ENCODE results near the gene CCL26. TPM values are rescaled to one million over a fixed set of nuclear protein-coding genes. Genes with fewer than 3 reads are reported as not detected.

CCL26 gene
- total and polyA plus RNA-seq, 10 of the 15 experiments (the other 5 are each of a cell fraction or from before 2014, with no cell fraction given): not detected

DNA sequence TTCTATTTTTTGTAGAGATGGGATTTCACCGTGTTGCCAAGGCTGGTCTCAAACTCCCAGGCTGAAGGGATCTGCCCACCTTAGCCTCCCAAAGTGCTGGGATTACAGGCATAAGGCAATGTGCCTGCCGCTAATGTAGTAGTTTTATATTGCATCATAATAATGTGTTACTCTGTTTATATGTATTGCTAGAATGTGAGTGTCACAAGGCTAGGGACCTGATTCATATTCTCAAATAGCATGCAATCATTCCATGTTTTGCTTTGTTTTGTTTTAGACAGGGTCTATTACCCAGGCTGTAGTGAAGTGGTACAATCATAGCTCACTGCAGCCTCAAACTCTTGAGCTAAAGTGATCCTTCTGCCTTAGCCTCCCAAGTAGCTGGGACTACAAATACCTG, 13.5 kb downstream of the CCL26 start:
- POLR2A ChIA-PET: no interaction called here
- DNase-seq (ENCODE audit: low read depth, low spot score) (no peak), FAIRE-seq (no peak), ATAC-seq (no peak)
- H3K4me1 ChIP-seq (ENCODE audit: control insufficient read depth, insufficient read depth, low read length): no peaks in the 10 kb centered on the region
- intact Hi-C loops (cut with micrococcal nuclease; ENCODE audit: unreplicated experiment): loop anchor here (10.0 kb wide), 1 partner anchor 684 kb away; the partner anchor contains the start of gene RCC1L
- H3K36me3 ChIP-seq (ENCODE audit: control insufficient read depth in 2 of 2, insufficient read depth in 2 of 2, low read length in 1 of 2): no peaks in the 10 kb centered on the region
- no peaks in the 10 kb centered on the region; the same call in 2 of the 3 replicates for H3K9me3 ChIP-seq (replicated peaks; ENCODE audit: control insufficient read depth, insufficient read depth, low read length)
- H3K4me2 ChIP-seq (ENCODE audit: control insufficient read depth, insufficient read depth): no peak overlapping the region
- no peaks in the 10 kb centered on the region for H4K20me1 ChIP-seq (ENCODE audit: control insufficient read depth, insufficient read depth)
- BruUV-seq (replicated peaks): no TSS peak
- WGBS (ENCODE audit: insufficient coverage, insufficient replicate concordance, low lambda C conversion rate, missing lambda C conversion rate): 78% methylated on average over 2 of the region's 2 CpGs
- in situ Hi-C loops (cut with MboI): loop anchor here (25.0 kb wide), 1 partner anchor 696 kb away; the partner anchor contains the start of gene RCC1L
- no peak overlapping the region for H3K4me3 ChIP-seq
- RAD21 ChIA-PET (ENCODE audit: unreplicated experiment): no interaction called here
- no peak overlapping the region for H3K27ac ChIP-seq (ENCODE audit: control insufficient read depth, insufficient read depth)
- CTCF ChIA-PET: interaction anchor here (0.5 to 1.4 kb wide), 3 partner anchors 9 to 306 kb away, joined by 3 to 4 read pairs (median 4); no protein-coding TSS in a partner anchor
- H3K27me3 ChIP-seq (replicated peaks in 1 of 2; ENCODE audit: control insufficient read depth in 2 of 2, insufficient read depth in 2 of 2, low read length in 1 of 2): no peaks in the 10 kb centered on the region
- no peaks in the 10 kb centered on the region for H3K79me2 ChIP-seq (ENCODE audit: control insufficient read depth, insufficient read depth, low read length)
- SMC1A ChIA-PET (ENCODE audit: uncharacterized antibody, unreplicated experiment): interaction anchor here (0.6 kb wide), 1 partner anchor 137 kb away, joined by 3 read pairs; no protein-coding TSS in a partner anchor
- H2AFZ ChIP-seq (ENCODE audit: control insufficient read depth, low read depth, low read length): no peak overlapping the region
- H3K9ac ChIP-seq (ENCODE audit: control insufficient read depth, insufficient read depth, low read length): no peak overlapping the region
- TF ChIP-seq MAX (IDR thresholded peaks at IDR 0.05; ENCODE audit: low read depth, low read length) (no peak), SIN3A (IDR thresholded peaks at IDR 0.05; ENCODE audit: low read depth, low read length) (no peak), PAX8 (IDR thresholded peaks at IDR 0.05) (no peak)

- Histone ChIP-seq H3K9ac (ENCODE audit: control insufficient read depth, insufficient read depth, low read length) (no peak overlapping the region), H3K4me2 (ENCODE audit: control insufficient read depth, insufficient read depth) (no peak overlapping the region), H2AFZ (ENCODE audit: control insufficient read depth, low read depth, low read length) (no peak overlapping the region), H3K9me3 (replicated peaks; ENCODE audit: control insufficient read depth, insufficient read depth, low read length) (no peaks in the 10 kb centered on the region; the same call in 2 of the 3 replicates), H3K4me3 (no peak overlapping the region), H3K79me2 (ENCODE audit: control insufficient read depth, insufficient read depth, low read length) (no peaks in the 10 kb centered on the region), H3K36me3 (ENCODE audit: control insufficient read depth in 2 of 2, insufficient read depth in 2 of 2, low read length in 1 of 2) (no peaks in the 10 kb centered on the region), H3K27ac (ENCODE audit: control insufficient read depth, insufficient read depth) (no peak overlapping the region), H4K20me1 (ENCODE audit: control insufficient read depth, insufficient read depth) (no peaks in the 10 kb centered on the region), H3K4me1 (ENCODE audit: control insufficient read depth, insufficient read depth, low read length) (no peaks in the 10 kb centered on the region), H3K27me3 (replicated peaks in 1 of 2; ENCODE audit: control insufficient read depth in 2 of 2, insufficient read depth in 2 of 2, low read length in 1 of 2) (no peaks in the 10 kb centered on the region)
- SMC1A ChIA-PET (ENCODE audit: uncharacterized antibody, unreplicated experiment): interaction anchor here (2.0 kb wide), 1 partner anchor 18 kb away, joined by 5 read pairs; no protein-coding TSS in a partner anchor
- DNase-seq (ENCODE audit: low read depth, low spot score): no peak
- intact Hi-C loops (cut with micrococcal nuclease; ENCODE audit: unreplicated experiment) (loop anchor here (10.0 kb wide), 1 partner anchor 683 kb away; the partner anchor contains the start of gene RCC1L), in situ Hi-C loops (cut with MboI) (loop anchor here (25.0 kb wide), 1 partner anchor 696 kb away; the partner anchor contains the start of gene RCC1L)
- CTCF ChIA-PET: interaction anchor here (1.0 to 1.4 kb wide), 2 partner anchors 9 to 306 kb away, joined by 4 read pairs; no protein-coding TSS in a partner anchor
- POLR2A ChIA-PET: no interaction called here
- FAIRE-seq: no peak
- BruUV-seq (replicated peaks): no TSS peak
- TF ChIP-seq ZBTB11 (CRISPR knock-in tag; IDR thresholded peaks at IDR 0.05): no peak
- no peak for TF ChIP-seq YY1 (IDR thresholded peaks at IDR 0.05; ENCODE audit: low read depth, low read length)
- TF ChIP-seq TCF12 (IDR thresholded peaks at IDR 0.05; ENCODE audit: low read depth, low read length): no peak
- TF ChIP-seq STAT3 (IDR thresholded peaks at IDR 0.05; ENCODE audit: low read depth, low read length): no peak
- no peak for TF ChIP-seq KDM1A (IDR thresholded peaks at IDR 0.05; ENCODE audit: borderline replicate concordance)
- no peak for TF ChIP-seq HSF1 (IDR thresholded peaks at IDR 0.05; ENCODE audit: low read depth, low read length)
- RAD21 ChIA-PET (ENCODE audit: unreplicated experiment): no interaction called here
- ATAC-seq: no peak
- WGBS (ENCODE audit: insufficient coverage, insufficient replicate concordance, low lambda C conversion rate, missing lambda C conversion rate): 87% methylated on average over 7 of the region's 7 CpGs
Observed at GRCh38 chr7:75757860-75758259, 14.2 kb downstream of the CCL26 start.

Data from GM12878 (cell line).